HG03095 (cell line): Measurements from ENCODE around the gene ARHGAP9.

ENCODE experiments used
- ATAC-seq: cut with Tn5 transposase; IDR thresholded peaks from one replicate; pipeline ENCODE4 v1.9.1; 2021; ENCODE audit warnings: moderate library complexity; ENCODE audit not compliant: unreplicated experiment

The ARHGAP9 gene

GRCh38 chr12:57479376-57480115, at the start of gene ARHGAP9:
ARHGAP9 (minus strand) TSS chr12:57479866; CDS start chr12:57479406, 460 bp downstream.
- ATAC-seq = peak; percentile 36

- ATAC-seq = no peak
These were observed 49.3 kb upstream of the ARHGAP9 start for GRCh38 chr12:57528831-57529555.

GRCh38 chr12:57528176-57528575, 48.5 kb upstream of the ARHGAP9 start:
- no peak for ATAC-seq

- no peak for ATAC-seq
These were observed 47.5 kb upstream of the ARHGAP9 start for GRCh38 chr12:57527184-57527583.

GRCh38 chr12:57526477-57527126, 46.9 kb upstream of the ARHGAP9 start:
- no peak for ATAC-seq

GRCh38 chr12:57525615-57526383, 46.1 kb upstream of the ARHGAP9 start:
- no peak for ATAC-seq

GRCh38 chr12:57524814-57525614, 45.3 kb upstream of the ARHGAP9 start:
- ATAC-seq = no peak

- no peak for ATAC-seq
These were observed 44.3 kb upstream of the ARHGAP9 start for GRCh38 chr12:57523706-57524614.

GRCh38 chr12:57522887-57523705, 43.4 kb upstream of the ARHGAP9 start:
- no peak for ATAC-seq

- peak; percentile 31 for ATAC-seq
These were observed 42.6 kb upstream of the ARHGAP9 start, which contains the start of gene MBD6 for GRCh38 chr12:57522011-57522886. MBD6 (plus strand) TSS chr12:57522824; CDS start chr12:57524304, 1,480 bp downstream.

- no peak for ATAC-seq
These were observed 41.9 kb upstream of the ARHGAP9 start for GRCh38 chr12:57521525-57522010.

- peak; percentile 64 for ATAC-seq
These were observed 40.6 kb upstream of the ARHGAP9 start, which contains the start of gene DDIT3 for GRCh38 chr12:57520053-57520818. DDIT3 (minus strand) TSS chr12:57520514; CDS start chr12:57517406, 3,108 bp downstream.

GRCh38 chr12:57519796-57520052, 40.1 kb upstream of the ARHGAP9 start:
- ATAC-seq = peak; percentile 6

GRCh38 chr12:57518920-57519795, 39.5 kb upstream of the ARHGAP9 start:
- no peak for ATAC-seq

GRCh38 chr12:57518176-57518919, 38.7 kb upstream of the ARHGAP9 start:
- no peak for ATAC-seq
